ES-I3 (cell line): ENCODE measurements around the gene NARS2.
"Not testable (repeated sequence)": the region's sequence is repeated elsewhere in the genome, so short reads cannot be mapped to it uniquely, and the experiment has no call there.

Experiments
- H3K36me3 ChIP-seq: 2 replicates; pipeline ENCODE4 v1.6.1; 2013; ENCODE audit warnings: mild to moderate bottlenecking, low read length, control low read depth, moderate library complexity; ENCODE audit not compliant: insufficient read depth
- H3K4me1 ChIP-seq: 2 replicates; pipeline ENCODE4 v1.6.1; 2013; ENCODE audit warnings: mild to moderate bottlenecking, control low read depth, low read length; ENCODE audit not compliant: insufficient read depth
- H3K9ac ChIP-seq: 2 replicates; pipeline ENCODE4 v1.6.1; 2013; ENCODE audit warnings: low read depth, mild to moderate bottlenecking, low read length, moderate library complexity
- H3K9me3 ChIP-seq: 2 replicates; pipeline ENCODE4 v1.6.1; 2013; ENCODE audit warnings: mild to moderate bottlenecking, low read length, moderate library complexity; ENCODE audit not compliant: control insufficient read depth, insufficient read depth

Gene NARS2

GRCh38 chr11:78574386-78575381 lies at the start of gene NARS2:
NARS2 (minus strand) TSS chr11:78574864; CDS start chr11:78574488, 376 bp downstream.
- Histone ChIP-seq H3K4me1 (peaks cover 3% of the 10 kb centered on the region; the same call in 1 of the 2 replicates), H3K9me3 (no peaks in the 10 kb centered on the region), H3K9ac (peak within 1 kb of the TSS; percentile 95), H3K36me3 (no peaks in the 10 kb centered on the region)

GRCh38 chr11:78622666-78623065 lies 48.0 kb upstream of the NARS2 start:
- H3K9ac ChIP-seq = no peak overlapping the region

GRCh38 chr11:78620159-78620558 lies 45.5 kb upstream of the NARS2 start:
- Histone ChIP-seq H3K9me3 (no peaks in the 10 kb centered on the region; the same call in 1 of the 2 replicates), H3K9ac (no peak overlapping the region), H3K36me3 (no peaks in the 10 kb centered on the region), H3K4me1 (no peaks in the 10 kb centered on the region)

More at GRCh38 chr11:78622666-78623065, 48.0 kb upstream of the NARS2 start:
- Histone ChIP-seq H3K4me1 (no peaks in the 10 kb centered on the region), H3K36me3 (no peaks in the 10 kb centered on the region), H3K9me3 (no peaks in the 10 kb centered on the region; the same call in 1 of the 2 replicates)

- Histone ChIP-seq H3K9ac (no peak overlapping the region), H3K9me3 (no peaks in the 10 kb centered on the region; the same call in 1 of the 2 replicates), H3K4me1 (no peaks in the 10 kb centered on the region), H3K36me3 (no peaks in the 10 kb centered on the region)
These were observed 41.1 kb upstream of the NARS2 start for GRCh38 chr11:78615724-78616123.

GRCh38 chr11:78613378-78613813 lies 38.7 kb upstream of the NARS2 start:
- Histone ChIP-seq H3K36me3 (no peaks in the 10 kb centered on the region), H3K4me1 (no peaks in the 10 kb centered on the region), H3K9ac (no peak overlapping the region), H3K9me3 (no peaks in the 10 kb centered on the region)

- no peaks in the 10 kb centered on the region for H3K9me3 ChIP-seq
- H3K9ac ChIP-seq = no peak overlapping the region
- no peaks in the 10 kb centered on the region for H3K36me3 ChIP-seq
- H3K4me1 ChIP-seq = no peaks in the 10 kb centered on the region
These were observed 38.2 kb upstream of the NARS2 start for GRCh38 chr11:78612721-78613377.

- not testable (repeated sequence) for H3K36me3 ChIP-seq, H3K4me1 ChIP-seq, H3K9me3 ChIP-seq, H3K9ac ChIP-seq
These were observed 34.7 kb upstream of the NARS2 start for GRCh38 chr11:78609321-78609720.

GRCh38 chr11:78607696-78608095 lies 33.0 kb upstream of the NARS2 start:
- H3K4me1 ChIP-seq = no peaks in the 10 kb centered on the region
- no peak overlapping the region for H3K9ac ChIP-seq
- no peaks in the 10 kb centered on the region for H3K9me3 ChIP-seq
- H3K36me3 ChIP-seq = no peaks in the 10 kb centered on the region

GRCh38 chr11:78606667-78607066 lies 32.0 kb upstream of the NARS2 start:
- Histone ChIP-seq H3K9ac (no peak overlapping the region), H3K4me1 (no peaks in the 10 kb centered on the region), H3K36me3 (no peaks in the 10 kb centered on the region), H3K9me3 (no peaks in the 10 kb centered on the region)

GRCh38 chr11:78605296-78605695 lies 30.6 kb upstream of the NARS2 start:
- no peaks in the 10 kb centered on the region for H3K9me3 ChIP-seq

GRCh38 chr11:78603792-78604191 lies 29.1 kb upstream of the NARS2 start:
- Histone ChIP-seq H3K9ac (no peak overlapping the region), H3K4me1 (no peaks in the 10 kb centered on the region), H3K36me3 (no peaks in the 10 kb centered on the region), H3K9me3 (no peaks in the 10 kb centered on the region)

More at GRCh38 chr11:78605296-78605695, 30.6 kb upstream of the NARS2 start:
- Histone ChIP-seq H3K9ac (no peak overlapping the region), H3K36me3 (no peaks in the 10 kb centered on the region), H3K4me1 (no peaks in the 10 kb centered on the region)

GRCh38 chr11:78602771-78603170 lies 28.1 kb upstream of the NARS2 start:
- not testable (repeated sequence) for H3K4me1 ChIP-seq, H3K36me3 ChIP-seq

GRCh38 chr11:78601066-78601465 lies 26.4 kb upstream of the NARS2 start:
- not testable (repeated sequence) for H3K4me1 ChIP-seq

More at GRCh38 chr11:78602771-78603170, 28.1 kb upstream of the NARS2 start:
- H3K9me3 ChIP-seq, H3K9ac ChIP-seq: not testable (repeated sequence)

GRCh38 chr11:78597579-78597978 lies 22.9 kb upstream of the NARS2 start:
- H3K9ac ChIP-seq, H3K36me3 ChIP-seq, H3K9me3 ChIP-seq: not testable (repeated sequence)
- H3K4me1 ChIP-seq = peaks cover 15% of the 10 kb centered on the region

More at GRCh38 chr11:78601066-78601465, 26.4 kb upstream of the NARS2 start:
- H3K36me3 ChIP-seq, H3K9ac ChIP-seq, H3K9me3 ChIP-seq: not testable (repeated sequence)
